ENCODE results near the gene PNISR. TPM values are rescaled to one million over a fixed set of nuclear protein-coding genes. Genes with fewer than 3 reads are reported as not detected.

Gene PNISR
- total RNA-seq, 1 experiment from 2014 or later, result 134 TPM

GRCh38 chr6:99364026-99364425, 61.1 kb downstream of the PNISR start:
- H3K4ac ChIP-seq (ENCODE audit: low read depth, low read length), result no peak overlapping the region
- no peak overlapping the region for H3K4me2 ChIP-seq (ENCODE audit: insufficient read depth, insufficient read length, low read length)
- no peak overlapping the region for H3K23ac ChIP-seq (ENCODE audit: insufficient read length, low read depth, low read length)
- H3T11ph ChIP-seq (ENCODE audit: low read length), result no peak overlapping the region
- no peaks in the 10 kb centered on the region for H3K79me2 ChIP-seq (ENCODE audit: insufficient read depth, low read length)
- H3K23me2 ChIP-seq (ENCODE audit: insufficient read length, low read depth, low read length, poor library complexity, severe bottlenecking), result no peaks in the 10 kb centered on the region
- Mint-ChIP-seq H3K27me3 (ENCODE audit: low read depth) (no peaks in the 10 kb centered on the region; the same call in 1 of the 2 replicates), H3K4me3 (no peak overlapping the region), H3K4me1 (peaks cover 4% of the 10 kb centered on the region in 2 experiments; a peak in 3 of 4 replicates), H3K36me3 (ENCODE audit: insufficient read depth in 1 of 3, low read depth in 3 of 3) (no peaks in the 10 kb centered on the region), H3K27ac (no peak overlapping the region), H3K9me3 (no peaks in the 10 kb centered on the region)
- no peaks in the 10 kb centered on the region for H3K79me1 ChIP-seq (ENCODE audit: insufficient read depth, low read depth, low read length, poor library complexity, severe bottlenecking)
- no peaks in the 10 kb centered on the region for H3K27me3 ChIP-seq (ENCODE audit: insufficient read depth, low read length)
- WGBS (ENCODE audit: extremely low coverage, insufficient read length, low lambda C conversion rate), result no CpG with 5 or more reads among the region's 5 CpGs
- H2AK5ac ChIP-seq (ENCODE audit: insufficient read length, low read length), result no peak overlapping the region
- DNase-seq, result no peak
- H4K20me1 ChIP-seq (ENCODE audit: control insufficient read depth, insufficient read depth, insufficient read length), result no peaks in the 10 kb centered on the region
- no peak overlapping the region for H4K91ac ChIP-seq (ENCODE audit: insufficient read length, low read depth, low read length)
- H2BK12ac ChIP-seq (ENCODE audit: insufficient read length, low read depth, low read length), result no peak overlapping the region
- no peak overlapping the region for H2BK120ac ChIP-seq (ENCODE audit: low read depth, low read length, poor library complexity, severe bottlenecking)
- no peak overlapping the region for H3K18ac ChIP-seq (ENCODE audit: insufficient read length, low read depth, low read length)
- H2AFZ ChIP-seq (ENCODE audit: low read length), result no peak overlapping the region
- H3K9ac ChIP-seq (ENCODE audit: extremely low read depth, insufficient read length, low read length), result no peak overlapping the region
- H4K8ac ChIP-seq (replicated peaks; ENCODE audit: insufficient read length, low read depth, low read length), result no peak overlapping the region
- no peaks in the 10 kb centered on the region for H3K9me3 ChIP-seq (ENCODE audit: control insufficient read depth, low read depth, low read length)
- no peak overlapping the region for H3K56ac ChIP-seq (ENCODE audit: insufficient read length, low read depth, low read length)
- no peak overlapping the region for H3K14ac ChIP-seq (ENCODE audit: insufficient read depth, low read length)
- H2BK20ac ChIP-seq (ENCODE audit: low read depth, low read length, poor library complexity, severe bottlenecking), result no peak overlapping the region
- no peak overlapping the region for H4K5ac ChIP-seq (ENCODE audit: insufficient read length, low read depth, low read length)
- no peaks in the 10 kb centered on the region for H3K4me1 ChIP-seq (ENCODE audit: insufficient read depth, low read length)
- no peak overlapping the region for H3K27ac ChIP-seq (ENCODE audit: insufficient read length, low read depth, low read length)
- no peak overlapping the region for H2BK5ac ChIP-seq (ENCODE audit: insufficient read length, low read length)
- H2BK15ac ChIP-seq (ENCODE audit: low read depth, low read length), result no peak overlapping the region
- TF ChIP-seq, protein P1, sequence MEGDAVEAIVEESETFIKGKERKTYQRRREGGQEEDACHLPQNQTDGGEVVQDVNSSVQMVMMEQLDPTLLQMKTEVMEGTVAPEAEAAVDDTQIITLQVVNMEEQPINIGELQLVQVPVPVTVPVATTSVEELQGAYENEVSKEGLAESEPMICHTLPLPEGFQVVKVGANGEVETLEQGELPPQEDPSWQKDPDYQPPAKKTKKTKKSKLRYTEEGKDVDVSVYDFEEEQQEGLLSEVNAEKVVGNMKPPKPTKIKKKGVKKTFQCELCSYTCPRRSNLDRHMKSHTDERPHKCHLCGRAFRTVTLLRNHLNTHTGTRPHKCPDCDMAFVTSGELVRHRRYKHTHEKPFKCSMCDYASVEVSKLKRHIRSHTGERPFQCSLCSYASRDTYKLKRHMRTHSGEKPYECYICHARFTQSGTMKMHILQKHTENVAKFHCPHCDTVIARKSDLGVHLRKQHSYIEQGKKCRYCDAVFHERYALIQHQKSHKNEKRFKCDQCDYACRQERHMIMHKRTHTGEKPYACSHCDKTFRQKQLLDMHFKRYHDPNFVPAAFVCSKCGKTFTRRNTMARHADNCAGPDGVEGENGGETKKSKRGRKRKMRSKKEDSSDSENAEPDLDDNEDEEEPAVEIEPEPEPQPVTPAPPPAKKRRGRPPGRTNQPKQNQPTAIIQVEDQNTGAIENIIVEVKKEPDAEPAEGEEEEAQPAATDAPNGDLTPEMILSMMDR (conservative IDR thresholded peaks at IDR 0.05), result no peak

All from H9 (cell line).